SK-N-SH (cell line): ENCODE measurements around the gene APBB2.

ENCODE experiments used
- CTCF ChIP-seq: fragments of 200-600 bp; sonication (generic); IDR thresholded peaks from 2 replicates; pipeline ENCODE4 v1.6.1; 2017; ENCODE audit warnings: antibody characterized with exemption, mild to moderate bottlenecking, moderate library complexity
- JUND ChIP-seq: IDR thresholded peaks from 2 replicates; pipeline ENCODE4 v1.4.0; 2012
- SIN3A ChIP-seq: IDR thresholded peaks from 2 replicates; pipeline ENCODE4 v1.6.1; 2012; ENCODE audit warnings: low read depth, mild to moderate bottlenecking, low read length, moderate library complexity, borderline replicate concordance
- SMC3 ChIP-seq: IDR thresholded peaks from 2 replicates; pipeline ENCODE4 v1.6.1; 2012; ENCODE audit warnings: low read depth, low read length, improper control_type of control experiment
- TAF1 ChIP-seq: IDR thresholded peaks from 2 replicates; pipeline ENCODE4 v1.6.1; 2012; ENCODE audit warnings: low read depth, mild to moderate bottlenecking, low read length, moderate library complexity, borderline replicate concordance
- USF2 ChIP-seq: fragments of 150-350 bp; IDR thresholded peaks from 2 replicates; pipeline ENCODE4 v1.6.1; 2017; ENCODE audit warnings: antibody characterized with exemption, low read length, low read depth, borderline replicate concordance
- TF ChIP-seq, protein P1 (sequence below): IDR thresholded peaks from 2 replicates; pipeline ENCODE4 v1.4.0; 2012; ENCODE audit warnings: low read depth, borderline replicate concordance
- TF ChIP-seq, protein P2 (sequence below): IDR thresholded peaks from 2 replicates; pipeline ENCODE4 v1.4.0; 2012; ENCODE audit warnings: low read depth

- TF ChIP-seq, protein P1, sequence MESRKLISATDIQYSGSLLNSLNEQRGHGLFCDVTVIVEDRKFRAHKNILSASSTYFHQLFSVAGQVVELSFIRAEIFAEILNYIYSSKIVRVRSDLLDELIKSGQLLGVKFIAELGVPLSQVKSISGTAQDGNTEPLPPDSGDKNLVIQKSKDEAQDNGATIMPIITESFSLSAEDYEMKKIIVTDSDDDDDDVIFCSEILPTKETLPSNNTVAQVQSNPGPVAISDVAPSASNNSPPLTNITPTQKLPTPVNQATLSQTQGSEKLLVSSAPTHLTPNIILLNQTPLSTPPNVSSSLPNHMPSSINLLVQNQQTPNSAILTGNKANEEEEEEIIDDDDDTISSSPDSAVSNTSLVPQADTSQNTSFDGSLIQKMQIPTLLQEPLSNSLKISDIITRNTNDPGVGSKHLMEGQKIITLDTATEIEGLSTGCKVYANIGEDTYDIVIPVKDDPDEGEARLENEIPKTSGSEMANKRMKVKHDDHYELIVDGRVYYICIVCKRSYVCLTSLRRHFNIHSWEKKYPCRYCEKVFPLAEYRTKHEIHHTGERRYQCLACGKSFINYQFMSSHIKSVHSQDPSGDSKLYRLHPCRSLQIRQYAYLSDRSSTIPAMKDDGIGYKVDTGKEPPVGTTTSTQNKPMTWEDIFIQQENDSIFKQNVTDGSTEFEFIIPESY = no peak
- TF ChIP-seq SIN3A (no peak), CTCF (no peak), USF2 (no peak), TAF1 (no peak), SMC3 (no peak), JUND (no peak)
- TF ChIP-seq, protein P2, sequence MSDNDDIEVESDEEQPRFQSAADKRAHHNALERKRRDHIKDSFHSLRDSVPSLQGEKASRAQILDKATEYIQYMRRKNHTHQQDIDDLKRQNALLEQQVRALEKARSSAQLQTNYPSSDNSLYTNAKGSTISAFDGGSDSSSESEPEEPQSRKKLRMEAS = no peak
Observed at GRCh38 chr4:40886931-40887763, 327.2 kb downstream of the APBB2 start.
